Duodenal mucosa (tissue), 2 donors: ENCODE data around the gene ABHD12.
A peak's percentile ranks its signal among the peaks of the same experiment; 100 is the strongest.

Experiments
- H3K27ac ChIP-seq: one replicate; pipeline ENCODE4 v1.7.0; 2013; ENCODE audit warnings: low read depth, low read length
- H3K27me3 ChIP-seq, 2 donors: one replicate each; pipeline ENCODE4 v1.7.0; 2013; ENCODE audit warnings: low read length in 2 of 2, control low read depth in 1 of 2; ENCODE audit not compliant: insufficient read depth in 2 of 2, control insufficient read depth in 1 of 2
- H3K36me3 ChIP-seq, 2 donors: one replicate each; pipeline ENCODE4 v1.7.0; 2013; ENCODE audit warnings: low read length in 2 of 2, control low read depth in 1 of 2; ENCODE audit not compliant: insufficient read depth in 2 of 2, control insufficient read depth in 1 of 2
- H3K4me1 ChIP-seq, 2 donors: one replicate each; pipeline ENCODE4 v1.7.0; 2013; ENCODE audit warnings: low read length in 2 of 2, control low read depth in 1 of 2; ENCODE audit not compliant: insufficient read depth in 2 of 2, control insufficient read depth in 1 of 2
- H3K4me3 ChIP-seq, 2 donors: one replicate each; pipeline ENCODE4 v1.7.0; 2013; ENCODE audit warnings: low read length in 2 of 2, low read depth in 1 of 2
- H3K9ac ChIP-seq, 2 donors: one replicate each; pipeline ENCODE4 v1.7.0; 2013; ENCODE audit warnings: low read length in 2 of 2, low read depth in 1 of 2
- H3K9me3 ChIP-seq, 2 donors: one replicate each; pipeline ENCODE4 v1.7.0; 2013; ENCODE audit warnings: low read length in 2 of 2, control low read depth in 1 of 2; ENCODE audit not compliant: control insufficient read depth in 1 of 2

Gene ABHD12

DNA sequence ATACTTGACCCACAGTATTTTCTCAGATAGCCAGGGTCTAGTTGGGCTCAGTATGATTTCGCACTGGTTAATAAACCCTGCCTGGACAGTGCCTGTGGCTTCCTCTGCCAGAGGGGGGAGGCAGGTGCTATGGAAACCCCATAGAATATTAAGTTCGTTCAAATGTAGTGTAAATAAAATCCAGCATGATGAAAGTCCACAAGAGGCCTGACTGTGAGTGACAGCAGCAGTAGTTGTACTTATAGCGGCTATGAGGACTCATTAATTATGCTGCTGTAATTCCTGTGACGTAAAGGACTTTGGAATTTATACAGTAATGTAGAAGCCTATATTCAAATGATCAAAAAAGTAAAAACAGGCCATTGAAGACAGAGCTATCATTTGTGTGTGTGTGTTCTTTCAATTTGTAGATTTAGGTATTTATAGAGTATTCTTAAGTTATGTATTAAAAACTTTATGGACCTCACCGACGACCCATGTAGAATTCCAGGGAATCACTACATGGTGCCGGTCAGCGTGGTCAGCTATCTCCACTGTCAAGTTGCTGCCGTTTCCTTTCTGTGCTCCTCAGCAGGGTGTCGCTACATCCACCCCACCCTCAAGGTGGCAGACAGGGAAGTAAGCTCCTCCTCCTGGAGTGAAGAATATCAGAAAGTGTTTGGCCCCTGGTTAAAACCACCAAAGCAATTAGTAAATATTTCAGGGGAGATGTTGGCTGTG is 132.7 kb downstream of the ABHD12 start:
- Histone ChIP-seq H3K9me3 (no peaks in the 10 kb centered on the region), H3K27ac (no peak overlapping the region), H3K36me3 (peaks cover 0 to 11% of the 10 kb centered on the region in 2 donors), H3K9ac (no peak overlapping the region), H3K4me1 (peaks cover 20 to 45% of the 10 kb centered on the region in 2 donors), H3K27me3 (no peaks in the 10 kb centered on the region), H3K4me3 (no peak overlapping the region)

DNA sequence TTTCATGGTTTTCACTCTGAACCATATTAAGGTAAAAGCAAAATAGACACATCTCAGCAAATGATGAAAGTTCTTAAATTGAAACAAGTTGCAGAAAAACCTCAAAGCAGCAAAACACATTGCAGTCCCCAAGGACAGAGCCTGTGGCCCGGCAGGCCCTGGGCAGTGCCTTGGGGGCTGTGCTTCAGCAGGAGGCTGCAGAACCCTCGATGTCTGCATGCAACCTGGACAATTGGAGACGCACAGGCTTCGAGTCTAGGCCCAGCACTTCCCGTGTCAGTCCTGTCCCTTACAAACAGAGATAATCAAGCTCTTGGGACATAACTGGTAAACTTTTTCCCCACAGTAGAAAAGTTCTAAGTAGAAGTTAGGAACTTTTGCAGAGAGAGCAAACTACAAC is 133.5 kb downstream of the ABHD12 start:
- H3K9ac ChIP-seq = no peak overlapping the region
- no peak overlapping the region for H3K27ac ChIP-seq
- no peak overlapping the region for H3K4me3 ChIP-seq

DNA sequence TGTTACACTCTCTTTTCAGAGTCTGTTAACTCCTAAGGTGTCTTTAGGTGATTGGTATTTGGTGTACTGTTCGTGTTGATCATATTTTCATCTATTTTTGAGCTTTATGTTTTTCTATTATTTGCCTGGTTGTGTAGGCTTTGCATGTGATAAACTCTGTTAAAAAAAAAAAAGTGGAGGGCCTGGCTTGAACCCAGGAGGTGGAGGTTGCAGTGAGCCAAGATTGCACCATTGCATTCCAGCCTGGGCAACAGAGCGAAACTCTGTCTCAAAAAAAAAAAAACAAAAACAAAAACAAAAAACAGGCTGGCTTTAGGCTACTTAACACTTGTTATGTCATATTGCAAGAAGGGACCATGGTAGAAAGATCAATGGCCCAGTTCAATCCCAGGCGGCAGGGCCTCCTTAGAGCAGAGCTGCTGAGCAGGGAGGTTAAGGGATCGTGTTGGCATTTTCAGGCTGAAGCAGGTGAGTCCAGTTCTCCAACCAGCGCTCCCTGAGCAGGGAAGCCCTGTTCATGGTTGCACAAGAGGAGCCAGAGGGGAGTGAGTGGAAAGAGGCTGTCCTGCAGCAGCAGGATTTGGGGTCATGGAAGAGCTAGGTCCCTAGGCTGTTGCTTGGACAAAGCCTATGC is 134.3 kb downstream of the ABHD12 start:
- H3K9ac ChIP-seq = no peak overlapping the region

More for the DNA sequence above, 133.5 kb downstream of the ABHD12 start:
- Histone ChIP-seq H3K9me3 (no peaks in the 10 kb centered on the region), H3K36me3 (peaks cover 0 to 11% of the 10 kb centered on the region in 2 donors), H3K4me1 (peaks cover 28 to 53% of the 10 kb centered on the region in 2 donors), H3K27me3 (no peaks in the 10 kb centered on the region)

DNA sequence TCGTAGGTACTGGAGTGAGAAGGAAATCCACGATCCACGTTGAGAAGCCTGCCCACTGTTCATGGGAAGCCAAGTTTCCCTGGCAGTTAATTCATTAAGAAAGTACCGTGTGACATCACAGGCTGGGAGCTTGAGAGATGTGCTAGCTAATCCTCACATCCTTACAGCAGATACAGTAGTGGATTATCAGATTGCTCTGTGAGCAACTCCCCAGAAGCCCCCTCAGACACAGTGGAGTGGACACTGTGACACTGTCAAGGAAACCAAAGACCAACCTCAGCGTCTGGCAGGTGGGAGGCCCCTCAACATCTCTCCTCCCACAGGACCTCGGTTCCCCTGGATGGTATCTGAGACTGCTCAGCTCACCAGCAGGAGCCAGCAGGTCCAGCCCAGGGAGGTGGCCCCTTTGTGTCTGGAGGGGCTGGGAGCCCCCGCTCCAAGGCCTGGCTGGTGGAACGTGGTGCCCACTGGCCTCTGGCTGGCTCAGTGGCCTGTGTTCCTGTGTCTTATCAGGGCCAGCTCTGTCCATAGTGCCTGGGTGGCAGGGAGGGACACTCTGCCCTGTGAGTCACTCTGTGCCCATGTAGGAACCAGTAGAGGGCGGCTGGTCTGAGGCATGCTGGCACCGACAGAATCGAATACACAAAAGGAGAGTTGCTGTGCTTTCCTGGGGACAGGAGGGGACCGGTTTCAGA is 135.5 kb downstream of the ABHD12 start:
- H3K9me3 ChIP-seq = no peaks in the 10 kb centered on the region
- peak overlapping the region in 1 of 2 donors; percentile 6 for H3K9ac ChIP-seq
- no peaks in the 10 kb centered on the region for H3K27me3 ChIP-seq
- peaks cover 0 to 11% of the 10 kb centered on the region in 2 donors for H3K36me3 ChIP-seq
- H3K27ac ChIP-seq = no peak overlapping the region
- peaks cover 35 to 53% of the 10 kb centered on the region in 2 donors for H3K4me1 ChIP-seq
- no peak overlapping the region for H3K4me3 ChIP-seq

More for the DNA sequence above, 134.3 kb downstream of the ABHD12 start:
- Histone ChIP-seq H3K4me1 (peaks cover 30 to 54% of the 10 kb centered on the region in 2 donors), H3K36me3 (peaks cover 0 to 11% of the 10 kb centered on the region in 2 donors), H3K27ac (no peak overlapping the region), H3K4me3 (no peak overlapping the region), H3K9me3 (no peaks in the 10 kb centered on the region), H3K27me3 (no peaks in the 10 kb centered on the region)

DNA sequence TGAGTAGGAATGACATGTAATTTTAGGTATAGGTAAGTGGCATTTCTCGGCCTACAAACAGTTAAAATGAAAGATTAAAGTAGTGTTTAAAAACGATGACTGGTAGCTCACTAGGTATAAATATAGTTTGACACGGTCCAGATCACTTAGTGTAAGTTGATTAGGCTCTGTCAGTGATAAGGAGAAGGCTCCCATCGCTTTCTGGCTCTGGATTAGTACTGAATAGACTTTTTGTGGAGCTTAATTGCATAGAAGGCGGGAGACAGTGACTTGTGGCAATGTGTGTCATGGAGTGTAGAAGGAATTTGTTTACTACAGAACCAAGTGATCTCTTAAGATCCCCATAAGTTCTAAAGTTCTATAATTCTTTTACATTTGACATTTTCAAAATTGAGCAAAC is 136.1 kb downstream of the ABHD12 start:
- H3K9ac ChIP-seq = no peak overlapping the region
- no peaks in the 10 kb centered on the region for H3K9me3 ChIP-seq
- peaks cover 0 to 7% of the 10 kb centered on the region in 2 donors for H3K36me3 ChIP-seq
- no peak overlapping the region for H3K4me3 ChIP-seq
- H3K27me3 ChIP-seq = no peaks in the 10 kb centered on the region
- H3K27ac ChIP-seq = peak overlapping the region; percentile 1
- peaks cover 33 to 52% of the 10 kb centered on the region in 2 donors for H3K4me1 ChIP-seq

DNA sequence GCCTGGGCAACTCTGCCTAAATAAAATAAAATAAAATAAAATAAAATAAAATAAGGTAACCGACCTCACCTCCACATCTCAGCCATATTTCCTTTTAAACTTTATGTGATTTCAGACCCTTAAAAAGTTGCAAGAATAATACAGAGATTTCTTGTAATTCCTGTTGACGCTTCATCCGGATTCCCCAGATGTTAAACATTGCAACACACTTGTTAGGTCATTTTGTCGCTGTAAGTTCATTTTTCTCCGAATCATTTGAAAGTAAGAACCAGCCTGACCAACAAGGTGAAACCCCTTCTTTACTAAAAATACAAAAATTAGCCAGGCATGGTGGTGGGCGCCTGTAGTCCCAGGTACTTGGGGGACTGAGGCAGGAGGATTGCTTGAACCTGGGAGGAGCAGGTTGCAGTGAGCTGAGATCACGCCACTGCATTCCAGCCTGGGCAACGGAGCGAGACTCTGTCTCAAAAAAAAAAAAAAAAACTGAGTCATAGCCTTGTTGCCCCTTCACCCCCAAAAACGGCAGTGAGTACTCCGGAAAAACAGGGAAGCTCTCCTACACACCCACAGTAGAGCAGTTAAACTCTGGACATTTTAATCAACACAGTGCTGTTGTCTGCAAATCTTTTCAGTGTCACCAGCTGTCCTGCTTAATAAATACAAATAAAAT is 136.9 kb downstream of the ABHD12 start:
- Histone ChIP-seq H3K4me3 (no peak overlapping the region), H3K4me1 (peaks cover 40 to 59% of the 10 kb centered on the region in 2 donors), H3K27me3 (no peaks in the 10 kb centered on the region), H3K9me3 (no peaks in the 10 kb centered on the region), H3K9ac (no peak overlapping the region), H3K27ac (no peak overlapping the region), H3K36me3 (peaks cover 0 to 6% of the 10 kb centered on the region in 2 donors)

DNA sequence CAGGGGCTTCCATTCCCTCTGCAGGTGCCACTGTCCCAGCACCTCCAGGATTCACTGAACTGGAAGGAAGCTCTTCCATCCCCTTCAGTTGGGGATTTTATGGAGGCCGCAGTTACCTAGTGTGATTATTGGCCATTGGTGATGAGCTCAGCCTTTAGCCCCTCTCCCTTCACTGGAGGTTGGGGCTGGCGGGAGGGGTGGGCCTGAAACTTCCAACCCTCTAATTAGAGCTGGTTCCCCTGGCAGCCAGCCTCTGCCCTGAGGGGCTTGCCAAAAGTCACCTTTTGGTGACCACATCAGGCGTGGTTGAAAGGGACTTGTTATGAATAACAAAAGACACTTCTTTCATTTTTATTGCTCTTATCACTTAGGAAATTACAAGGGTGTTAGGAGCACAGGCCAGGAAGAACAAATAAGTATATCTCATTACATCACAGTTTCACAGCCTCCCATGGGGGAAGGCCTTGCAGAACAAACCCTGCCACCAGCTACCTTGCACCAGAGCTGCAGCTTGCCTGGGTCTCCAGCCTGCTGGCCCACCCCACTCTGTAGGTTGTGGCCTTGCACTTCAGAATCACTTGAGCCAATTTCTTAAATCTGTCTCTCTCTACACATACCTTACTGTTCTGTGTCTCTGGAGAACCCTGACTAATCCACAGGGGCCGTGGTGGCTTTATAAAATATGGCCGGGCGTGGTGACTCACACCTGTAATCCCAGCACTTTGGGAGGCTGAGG is 137.8 kb downstream of the ABHD12 start:
- Histone ChIP-seq H3K36me3 (peaks cover 0 to 6% of the 10 kb centered on the region in 2 donors), H3K4me1 (peaks cover 37 to 55% of the 10 kb centered on the region in 2 donors), H3K9me3 (no peaks in the 10 kb centered on the region), H3K9ac (peak overlapping the region in 1 of 2 donors; percentile 38), H3K27me3 (no peaks in the 10 kb centered on the region), H3K4me3 (no peak overlapping the region), H3K27ac (no peak overlapping the region)

DNA sequence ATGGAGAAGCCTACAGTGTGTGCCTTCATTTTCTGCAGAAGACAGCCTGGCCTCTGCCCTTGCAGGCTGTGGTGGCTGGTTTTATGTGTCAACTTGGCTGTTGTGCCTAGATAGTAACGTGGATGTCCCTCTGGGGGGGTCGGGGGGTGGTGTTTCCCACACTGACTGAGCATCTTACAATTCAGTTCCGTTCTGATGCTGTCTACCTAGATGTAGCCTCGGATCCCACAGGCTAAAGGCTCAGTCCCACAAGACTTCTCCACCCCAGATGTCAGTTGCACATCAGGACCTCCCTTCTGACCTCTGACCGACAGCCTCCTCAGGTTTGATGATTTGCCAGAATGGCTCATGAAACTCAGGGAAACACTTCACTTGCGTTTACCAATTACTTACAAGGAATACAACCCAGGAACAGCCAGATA is 138.4 kb downstream of the ABHD12 start:
- no peak overlapping the region for H3K4me3 ChIP-seq
- peaks cover 0 to 6% of the 10 kb centered on the region in 2 donors for H3K36me3 ChIP-seq
- peaks cover 37 to 52% of the 10 kb centered on the region in 2 donors for H3K4me1 ChIP-seq
- H3K9me3 ChIP-seq = no peaks in the 10 kb centered on the region
- H3K9ac ChIP-seq = no peak overlapping the region
- H3K27ac ChIP-seq = no peak overlapping the region
- H3K27me3 ChIP-seq = no peaks in the 10 kb centered on the region

DNA sequence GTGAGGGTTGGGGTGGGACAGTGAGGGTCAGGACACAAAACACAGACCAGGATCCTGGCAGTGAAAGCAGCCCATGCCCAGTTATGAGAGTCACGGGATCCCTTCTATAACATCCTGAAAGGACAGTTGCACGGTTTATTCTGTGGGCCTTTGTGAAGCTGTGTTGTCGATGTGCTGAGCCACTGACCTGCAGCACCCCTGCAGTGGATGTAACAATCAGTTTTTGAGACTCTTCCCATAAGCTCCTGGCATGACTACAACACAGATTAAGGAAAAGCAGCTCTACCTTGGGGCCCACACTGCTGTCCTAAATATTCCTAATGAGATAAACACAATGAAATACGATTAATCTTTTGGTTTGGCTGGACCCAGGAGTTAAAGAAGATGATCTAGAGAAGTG is 139.1 kb downstream of the ABHD12 start:
- Histone ChIP-seq H3K9ac (no peak overlapping the region), H3K27ac (no peak overlapping the region), H3K4me1 (peaks cover 44 to 52% of the 10 kb centered on the region in 2 donors), H3K4me3 (no peak overlapping the region), H3K36me3 (peaks cover 0 to 6% of the 10 kb centered on the region in 2 donors), H3K9me3 (no peaks in the 10 kb centered on the region), H3K27me3 (no peaks in the 10 kb centered on the region)
